ENCODE data around the gene U2SURP.

- TF ChIP-seq POLR2A (IDR thresholded peaks at IDR 0.05) (no peak), CTCF (IDR thresholded peaks at IDR 0.05) (no peak)
Observed at GRCh38 chr3:143067201-143067600, 65.8 kb downstream of the U2SURP start.

Measured in lower leg skin (tissue), 3 donors.